GM23338 (cell line): ENCODE results near the gene RPS17.

ENCODE experiments used
- CREB1 ChIP-seq: fragments of 250-450 bp; sonication (Bioruptor Pico); IDR thresholded peaks from 2 replicates; pipeline ENCODE4 v1.5.0; 2020; ENCODE audit warnings: low read depth, mild to moderate bottlenecking, moderate library complexity
- CTCF ChIP-seq, 2 experiments: fragments of 200-600 bp in 1 of 2; sonication (generic) in 1 of 2; conservative IDR thresholded peaks; 2 replicates each; pipeline versions ENCODE4 v1.5.1 to v1.6.1; 2016 to 2017; ENCODE audit warnings: antibody characterized with exemption in 2 of 2, low read depth in 2 of 2, mild to moderate bottlenecking in 2 of 2, moderate library complexity in 1 of 2
- EZH2 ChIP-seq: fragments of 200-600 bp; sonication (generic); IDR thresholded peaks from one replicate; pipeline ENCODE4 v1.8.0; 2017; ENCODE audit warnings: antibody characterized with exemption, mild to moderate bottlenecking, low read depth; ENCODE audit not compliant: unreplicated experiment
- EZH2phosphoT487 ChIP-seq: fragments of 200-600 bp; sonication (generic); IDR thresholded peaks from one replicate; pipeline ENCODE4 v1.8.1; 2018; ENCODE audit warnings: antibody characterized with exemption; ENCODE audit not compliant: unreplicated experiment
- JUNB ChIP-seq: IDR thresholded peaks from one replicate; pipeline ENCODE4 v1.6.1; 2016; ENCODE audit warnings: antibody characterized with exemption; ENCODE audit not compliant: unreplicated experiment
- POLR2AphosphoS5 ChIP-seq: IDR thresholded peaks from 2 replicates; pipeline ENCODE4 v1.6.1; 2016; ENCODE audit warnings: antibody characterized with exemption, low read depth
- ZNF114 ChIP-seq: fragments of 250-450 bp; sonication (Bioruptor Pico); IDR thresholded peaks from 2 replicates; pipeline ENCODE4 v1.5.0; 2020; ENCODE audit warnings: mild to moderate bottlenecking, moderate library complexity
- ZNF462 ChIP-seq: fragments of 250-450 bp; sonication (Bioruptor Pico); IDR thresholded peaks from 2 replicates; pipeline ENCODE4 v1.5.0; 2020; ENCODE audit warnings: mild to moderate bottlenecking, moderate library complexity
- TF ChIP-seq, protein P1 (sequence below): IDR thresholded peaks from one replicate; pipeline ENCODE4 v1.6.1; 2018; ENCODE audit warnings: antibody characterized with exemption; ENCODE audit not compliant: unreplicated experiment

DNA sequence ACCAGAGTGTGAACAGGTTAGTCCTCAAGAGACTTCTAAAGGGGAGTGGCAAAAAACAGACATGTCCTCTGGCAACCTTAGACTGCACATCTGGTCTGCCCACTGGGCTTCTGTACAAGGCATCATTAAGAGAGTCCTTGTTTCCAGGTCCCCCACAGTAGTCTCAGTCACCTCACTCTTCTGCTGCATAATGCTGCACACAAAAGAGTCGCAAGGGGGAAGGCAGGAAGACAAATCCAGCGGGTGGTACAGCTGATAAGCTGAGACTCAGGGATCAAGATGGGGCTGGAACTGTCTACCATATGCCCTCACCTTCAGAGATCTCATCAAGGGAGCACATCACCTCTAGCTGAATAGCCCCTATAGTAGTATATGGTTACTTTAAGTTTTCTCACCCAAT is 27.4 kb upstream of the RPS17 start:
- TF ChIP-seq, protein P1, sequence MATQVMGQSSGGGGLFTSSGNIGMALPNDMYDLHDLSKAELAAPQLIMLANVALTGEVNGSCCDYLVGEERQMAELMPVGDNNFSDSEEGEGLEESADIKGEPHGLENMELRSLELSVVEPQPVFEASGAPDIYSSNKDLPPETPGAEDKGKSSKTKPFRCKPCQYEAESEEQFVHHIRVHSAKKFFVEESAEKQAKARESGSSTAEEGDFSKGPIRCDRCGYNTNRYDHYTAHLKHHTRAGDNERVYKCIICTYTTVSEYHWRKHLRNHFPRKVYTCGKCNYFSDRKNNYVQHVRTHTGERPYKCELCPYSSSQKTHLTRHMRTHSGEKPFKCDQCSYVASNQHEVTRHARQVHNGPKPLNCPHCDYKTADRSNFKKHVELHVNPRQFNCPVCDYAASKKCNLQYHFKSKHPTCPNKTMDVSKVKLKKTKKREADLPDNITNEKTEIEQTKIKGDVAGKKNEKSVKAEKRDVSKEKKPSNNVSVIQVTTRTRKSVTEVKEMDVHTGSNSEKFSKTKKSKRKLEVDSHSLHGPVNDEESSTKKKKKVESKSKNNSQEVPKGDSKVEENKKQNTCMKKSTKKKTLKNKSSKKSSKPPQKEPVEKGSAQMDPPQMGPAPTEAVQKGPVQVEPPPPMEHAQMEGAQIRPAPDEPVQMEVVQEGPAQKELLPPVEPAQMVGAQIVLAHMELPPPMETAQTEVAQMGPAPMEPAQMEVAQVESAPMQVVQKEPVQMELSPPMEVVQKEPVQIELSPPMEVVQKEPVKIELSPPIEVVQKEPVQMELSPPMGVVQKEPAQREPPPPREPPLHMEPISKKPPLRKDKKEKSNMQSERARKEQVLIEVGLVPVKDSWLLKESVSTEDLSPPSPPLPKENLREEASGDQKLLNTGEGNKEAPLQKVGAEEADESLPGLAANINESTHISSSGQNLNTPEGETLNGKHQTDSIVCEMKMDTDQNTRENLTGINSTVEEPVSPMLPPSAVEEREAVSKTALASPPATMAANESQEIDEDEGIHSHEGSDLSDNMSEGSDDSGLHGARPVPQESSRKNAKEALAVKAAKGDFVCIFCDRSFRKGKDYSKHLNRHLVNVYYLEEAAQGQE, result no peak
- TF ChIP-seq POLR2AphosphoS5, result no peak
- TF ChIP-seq EZH2, result no peak
- TF ChIP-seq CTCF (conservative IDR thresholded peaks at IDR 0.05; ENCODE audit: low read depth in 2 of 2), result no peak
- TF ChIP-seq EZH2phosphoT487, result no peak
- TF ChIP-seq CREB1 (CRISPR knock-in tag), result no peak
- no peak for TF ChIP-seq ZNF114
- no peak for TF ChIP-seq JUNB
- no peak for TF ChIP-seq ZNF462 (CRISPR knock-in tag)
